ENCODE results near the gene RPL31. TPM values are rescaled to one million over a fixed set of nuclear protein-coding genes. Genes with fewer than 3 reads are reported as not detected.

The RPL31 gene
- total RNA-seq, 1 experiment from 2014 or later: 1,648 TPM

GRCh38 chr2:100959225-100959880, 42.7 kb upstream of the RPL31 start:
- Mint-ChIP-seq H3K4me1 (ENCODE audit: insufficient read depth, unreplicated experiment) (no peaks in the 10 kb centered on the region), H3K4me3 (ENCODE audit: unreplicated experiment) (no peak overlapping the region), H3K9me3 (ENCODE audit: unreplicated experiment) (no peaks in the 10 kb centered on the region), H3K36me3 (ENCODE audit: insufficient read depth, unreplicated experiment) (no peaks in the 10 kb centered on the region), H3K27ac (ENCODE audit: low read depth, unreplicated experiment) (no peak overlapping the region), H3K27me3 (ENCODE audit: insufficient read depth, unreplicated experiment) (no peaks in the 10 kb centered on the region)
- no peak for DNase-seq (ENCODE audit: unreplicated experiment)
- ChIA-PET CTCF (interaction anchor here (0.7 to 1.1 kb wide), 3 partner anchors 9 to 355 kb away, joined by 3 read pairs; no protein-coding TSS in a partner anchor), POLR2A (interaction anchor here (0.5 to 0.8 kb wide), 5 partner anchors 26 to 1107 kb away, joined by 3 to 4 read pairs (median 3); no protein-coding TSS in a partner anchor)
- intact Hi-C loops (cut with micrococcal nuclease): no loop called here
- no TSS peak for BruUV-seq (replicated peaks)
- TF ChIP-seq CTCF (IDR thresholded peaks at IDR 0.05; ENCODE audit: unreplicated experiment): no peak

GRCh38 chr2:100960688-100961087, 41.4 kb upstream of the RPL31 start:
- ChIA-PET POLR2A (interaction anchor here (0.7 kb wide), 1 partner anchor 32 kb away, joined by 3 read pairs; no protein-coding TSS in a partner anchor), CTCF (no interaction called here)
- Mint-ChIP-seq H3K4me1 (ENCODE audit: insufficient read depth, unreplicated experiment) (no peaks in the 10 kb centered on the region), H3K36me3 (ENCODE audit: insufficient read depth, unreplicated experiment) (no peaks in the 10 kb centered on the region), H3K27me3 (ENCODE audit: insufficient read depth, unreplicated experiment) (no peaks in the 10 kb centered on the region), H3K9me3 (ENCODE audit: unreplicated experiment) (no peaks in the 10 kb centered on the region), H3K4me3 (ENCODE audit: unreplicated experiment) (no peak overlapping the region), H3K27ac (ENCODE audit: low read depth, unreplicated experiment) (no peak overlapping the region)
- TF ChIP-seq CTCF (IDR thresholded peaks at IDR 0.05; ENCODE audit: unreplicated experiment): no peak
- intact Hi-C loops (cut with micrococcal nuclease): no loop called here
- DNase-seq (ENCODE audit: unreplicated experiment): no peak
- BruUV-seq (replicated peaks): no TSS peak

- Mint-ChIP-seq H3K4me1 (ENCODE audit: insufficient read depth, unreplicated experiment) (no peaks in the 10 kb centered on the region), H3K4me3 (ENCODE audit: unreplicated experiment) (no peak overlapping the region), H3K36me3 (ENCODE audit: insufficient read depth, unreplicated experiment) (peaks cover 2% of the 10 kb centered on the region), H3K9me3 (ENCODE audit: unreplicated experiment) (no peaks in the 10 kb centered on the region), H3K27ac (ENCODE audit: low read depth, unreplicated experiment) (no peak overlapping the region), H3K27me3 (ENCODE audit: insufficient read depth, unreplicated experiment) (no peaks in the 10 kb centered on the region)
- intact Hi-C loops (cut with micrococcal nuclease): no loop called here
- POLR2A ChIA-PET: no interaction called here
- TF ChIP-seq CTCF (IDR thresholded peaks at IDR 0.05; ENCODE audit: unreplicated experiment): no peak
- no TSS peak for BruUV-seq (replicated peaks)
- CTCF ChIA-PET: no interaction called here
- no peak for DNase-seq (ENCODE audit: unreplicated experiment)
These were observed 39.6 kb upstream of the RPL31 start for GRCh38 chr2:100962366-100963025.

GRCh38 chr2:100963026-100963375, 39.1 kb upstream of the RPL31 start:
- Mint-ChIP-seq H3K4me3 (ENCODE audit: unreplicated experiment) (no peak overlapping the region), H3K36me3 (ENCODE audit: insufficient read depth, unreplicated experiment) (peaks cover 7% of the 10 kb centered on the region), H3K27ac (ENCODE audit: low read depth, unreplicated experiment) (no peak overlapping the region), H3K27me3 (ENCODE audit: insufficient read depth, unreplicated experiment) (no peaks in the 10 kb centered on the region), H3K9me3 (ENCODE audit: unreplicated experiment) (no peaks in the 10 kb centered on the region), H3K4me1 (ENCODE audit: insufficient read depth, unreplicated experiment) (no peaks in the 10 kb centered on the region)
- TF ChIP-seq CTCF (IDR thresholded peaks at IDR 0.05; ENCODE audit: unreplicated experiment): no peak
- intact Hi-C loops (cut with micrococcal nuclease): no loop called here
- BruUV-seq (replicated peaks): no TSS peak
- POLR2A ChIA-PET: no interaction called here
- CTCF ChIA-PET: interaction anchor here (0.7 kb wide), 1 partner anchor 19 kb away, joined by 3 read pairs; no protein-coding TSS in a partner anchor
- DNase-seq (ENCODE audit: unreplicated experiment): no peak

All from MCF 10A (cell line).